Adipocyte (in vitro differentiated cells): ENCODE results near the gene PTPN12.
"Not testable (repeated sequence)": the region's sequence is repeated elsewhere in the genome, so short reads cannot be mapped to it uniquely, and the experiment has no call there.

Experiments used
- DNase-seq: peaks from one replicate; pipeline ENCODE4 v3.0.0-alpha.2; 2015; ENCODE audit warnings: low read depth
- H3K27me3 ChIP-seq: replicated peaks from 2 replicates; pipeline ENCODE4 v1.7.0; 2013; ENCODE audit warnings: mild to moderate bottlenecking, low read length, moderate library complexity; ENCODE audit not compliant: control insufficient read depth, insufficient read depth
- H3K36me3 ChIP-seq: 2 replicates; pipeline ENCODE4 v1.7.0; 2013; ENCODE audit warnings: low read length, mild to moderate bottlenecking, moderate library complexity; ENCODE audit not compliant: control insufficient read depth, insufficient read depth, severe bottlenecking
- H3K4me1 ChIP-seq: 2 replicates; pipeline ENCODE4 v1.7.0; 2013; ENCODE audit warnings: mild to moderate bottlenecking, low read length, moderate library complexity; ENCODE audit not compliant: control insufficient read depth, insufficient read depth
- H3K4me3 ChIP-seq: 2 replicates; pipeline ENCODE4 v1.7.0; 2013; ENCODE audit warnings: mild to moderate bottlenecking, low read length, moderate library complexity
- H3K9ac ChIP-seq: 2 replicates; pipeline ENCODE4 v1.7.0; 2013; ENCODE audit warnings: mild to moderate bottlenecking, low read length, moderate library complexity
- H3K9me3 ChIP-seq: 2 replicates; pipeline ENCODE4 v1.7.0; 2013; ENCODE audit warnings: mild to moderate bottlenecking, low read length, moderate library complexity; ENCODE audit not compliant: control insufficient read depth

PTPN12 gene

DNA sequence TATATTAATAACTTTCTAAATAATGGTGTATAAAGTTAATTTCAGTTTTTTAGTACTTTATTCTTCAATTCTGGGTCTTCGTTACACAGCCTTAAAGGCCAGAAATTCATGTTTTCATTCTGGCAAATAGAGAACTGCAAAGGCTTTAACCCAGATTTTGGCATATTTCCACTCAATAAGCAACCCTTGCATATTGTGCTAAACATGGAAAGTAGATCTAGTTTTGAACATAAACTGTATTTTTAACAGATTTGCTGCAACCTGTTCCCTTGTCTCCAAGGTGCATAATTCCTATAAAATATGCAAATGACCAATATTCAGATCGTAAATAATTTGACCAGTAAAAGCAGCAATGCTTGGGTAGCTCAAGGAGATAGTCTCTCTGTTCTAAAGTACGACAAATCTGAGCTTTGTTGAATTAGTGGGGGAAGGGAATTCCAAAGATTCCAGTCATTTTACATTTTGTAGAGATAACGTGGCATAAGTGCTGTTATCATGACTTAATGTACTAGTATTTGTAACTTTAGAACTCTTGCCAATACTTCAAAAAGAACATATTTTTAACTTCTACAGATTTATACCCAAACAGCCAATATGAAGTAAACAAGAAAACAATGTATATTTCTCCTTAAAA lies 112.7 kb downstream of the PTPN12 start:
- DNase-seq: peak; percentile 52
- H3K27me3 ChIP-seq: no peaks in the 10 kb centered on the region
- H3K4me3 ChIP-seq: peak overlapping the region; percentile 18
- peak overlapping the region; percentile 32 for H3K9ac ChIP-seq
- H3K4me1 ChIP-seq: peaks cover 11% of the 10 kb centered on the region
- H3K36me3 ChIP-seq: peaks cover 50% of the 10 kb centered on the region
- no peaks in the 10 kb centered on the region for H3K9me3 ChIP-seq

DNA sequence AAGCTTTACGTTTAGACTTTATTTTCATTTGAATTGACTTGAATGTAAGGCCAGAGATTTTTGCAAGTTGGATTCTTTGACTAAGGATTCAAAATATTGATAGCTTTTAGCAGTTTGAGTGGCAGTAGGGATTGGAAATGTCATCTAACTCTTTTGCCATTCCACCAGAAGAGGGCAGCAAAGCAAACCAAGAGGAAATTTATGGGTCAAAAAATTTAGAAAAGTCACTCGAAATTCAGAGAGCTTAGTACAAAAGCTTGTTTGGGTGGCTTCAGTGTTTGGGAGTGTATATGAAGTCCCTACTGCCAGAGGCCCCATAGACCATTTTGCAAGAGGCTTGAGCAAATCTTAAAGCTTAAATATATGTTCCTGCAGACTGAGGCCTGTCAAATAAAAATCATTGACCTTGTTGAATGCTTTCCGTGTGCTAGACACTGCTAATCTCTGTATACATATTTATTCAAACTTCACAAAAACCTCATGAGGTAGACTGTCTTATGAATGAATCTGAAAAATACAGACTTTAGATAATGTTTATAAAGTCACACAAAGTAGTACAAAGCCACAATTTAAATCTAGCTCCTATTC lies 114.6 kb downstream of the PTPN12 start:
- Histone ChIP-seq H3K4me1 (peaks cover 11% of the 10 kb centered on the region), H3K36me3 (peaks cover 52% of the 10 kb centered on the region), H3K4me3 (no peak overlapping the region), H3K9me3 (no peaks in the 10 kb centered on the region), H3K9ac (no peak overlapping the region), H3K27me3 (no peaks in the 10 kb centered on the region)
- DNase-seq: peak; percentile 81

DNA sequence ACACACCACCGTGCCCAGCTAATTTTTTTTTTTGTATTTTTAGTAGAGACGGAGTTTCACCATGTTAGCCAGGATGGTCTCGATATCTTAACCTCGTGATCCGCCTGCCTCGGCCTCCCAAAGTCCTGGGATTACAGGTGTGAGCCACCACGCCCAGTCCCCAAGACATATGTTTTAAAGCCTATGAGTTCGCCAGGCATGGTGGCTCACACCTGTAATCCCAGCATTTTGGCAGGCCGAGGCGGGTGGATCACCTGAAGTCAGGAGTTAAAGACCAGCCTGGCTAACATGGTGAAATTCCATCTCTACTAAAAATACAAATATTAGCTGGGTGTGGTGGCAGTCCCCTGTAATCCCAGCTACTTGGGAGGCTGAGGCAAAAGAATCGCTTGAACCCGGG lies 115.7 kb downstream of the PTPN12 start:
- Histone ChIP-seq H3K4me1 (peaks cover 15% of the 10 kb centered on the region), H3K36me3 (peaks cover 55% of the 10 kb centered on the region)
- H3K9me3 ChIP-seq, H3K27me3 ChIP-seq, DNase-seq, H3K4me3 ChIP-seq, H3K9ac ChIP-seq: not testable (repeated sequence)

DNA sequence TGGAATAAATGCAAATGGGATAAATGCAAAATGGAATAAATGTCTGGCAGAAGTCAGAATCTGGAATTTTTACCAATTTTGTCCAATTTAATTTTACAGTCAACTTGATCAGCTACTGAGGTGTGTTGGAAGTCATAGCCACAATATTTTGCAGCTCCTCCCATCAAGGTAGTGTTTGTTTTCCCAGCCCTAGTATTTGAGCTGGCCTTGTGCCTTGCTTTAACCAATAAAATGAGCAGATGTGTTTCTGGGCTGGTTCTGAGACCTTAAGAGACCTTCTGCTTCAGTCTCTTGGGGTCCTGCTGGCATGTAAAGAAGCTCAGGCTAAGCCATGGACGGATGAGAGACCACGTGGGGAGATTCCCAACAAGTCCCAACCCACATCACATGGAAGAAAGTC lies 116.5 kb downstream of the PTPN12 start:
- Histone ChIP-seq H3K4me3 (no peak overlapping the region), H3K9me3 (no peaks in the 10 kb centered on the region), H3K36me3 (peaks cover 57% of the 10 kb centered on the region), H3K27me3 (no peaks in the 10 kb centered on the region), H3K4me1 (peaks cover 20% of the 10 kb centered on the region), H3K9ac (no peak overlapping the region)
- DNase-seq: no peak

DNA sequence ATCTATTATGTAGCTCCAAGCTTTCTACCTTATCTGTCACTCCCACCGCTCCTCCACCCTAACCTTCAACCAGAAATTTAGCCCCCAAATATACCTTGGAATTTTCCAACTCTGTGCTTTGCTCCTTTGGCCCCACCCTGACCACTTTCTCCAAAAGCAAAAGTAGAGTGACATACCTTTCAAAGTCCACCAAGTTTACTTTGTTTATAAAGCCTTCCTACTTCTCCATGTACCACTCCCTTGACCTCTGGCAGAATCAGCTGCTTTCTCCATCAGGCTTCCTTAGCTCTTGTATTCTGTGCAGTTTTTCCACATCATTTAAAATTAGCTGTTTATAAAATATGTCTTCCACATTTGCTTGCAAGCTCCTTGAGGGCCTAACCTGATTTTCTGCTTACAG lies 118.3 kb downstream of the PTPN12 start:
- Histone ChIP-seq H3K9ac (no peak overlapping the region), H3K4me3 (no peak overlapping the region), H3K36me3 (peaks cover 59% of the 10 kb centered on the region), H3K27me3 (no peaks in the 10 kb centered on the region), H3K4me1 (peaks cover 13% of the 10 kb centered on the region), H3K9me3 (no peaks in the 10 kb centered on the region)
- DNase-seq: no peak

DNA sequence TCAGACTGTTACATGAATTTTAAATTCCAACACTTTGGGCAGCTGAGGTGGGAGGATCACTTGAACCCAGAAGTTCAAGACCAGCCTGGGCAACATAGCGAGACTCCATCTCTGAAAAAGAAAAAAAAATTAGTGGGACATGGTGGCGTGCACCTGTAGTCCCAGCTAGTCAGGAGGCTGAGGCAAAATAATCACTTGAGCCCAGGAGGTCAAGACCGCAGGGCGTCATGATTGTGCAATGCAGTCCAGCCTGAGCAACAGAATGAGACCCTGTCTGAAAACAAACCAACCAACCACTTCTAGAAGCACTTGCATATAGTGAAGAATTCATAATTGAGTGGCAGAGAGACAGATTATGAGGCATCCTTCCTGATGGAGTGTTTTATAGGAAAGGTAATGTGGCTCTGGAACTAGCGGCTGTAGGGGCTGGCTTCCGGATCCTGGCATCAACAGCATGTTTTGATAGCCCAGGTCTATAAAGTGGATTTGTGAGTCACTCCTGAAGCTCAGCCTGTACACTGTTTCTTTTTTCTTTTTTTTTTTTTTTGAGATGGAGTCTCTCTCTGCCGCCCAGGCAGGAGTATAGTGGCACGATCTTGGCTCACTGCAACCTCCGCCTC lies 118.9 kb downstream of the PTPN12 start:
- Histone ChIP-seq H3K9me3 (no peaks in the 10 kb centered on the region), H3K4me3 (no peak overlapping the region), H3K4me1 (peaks cover 13% of the 10 kb centered on the region), H3K36me3 (peaks cover 59% of the 10 kb centered on the region), H3K9ac (no peak overlapping the region), H3K27me3 (no peaks in the 10 kb centered on the region)
- no peak for DNase-seq

DNA sequence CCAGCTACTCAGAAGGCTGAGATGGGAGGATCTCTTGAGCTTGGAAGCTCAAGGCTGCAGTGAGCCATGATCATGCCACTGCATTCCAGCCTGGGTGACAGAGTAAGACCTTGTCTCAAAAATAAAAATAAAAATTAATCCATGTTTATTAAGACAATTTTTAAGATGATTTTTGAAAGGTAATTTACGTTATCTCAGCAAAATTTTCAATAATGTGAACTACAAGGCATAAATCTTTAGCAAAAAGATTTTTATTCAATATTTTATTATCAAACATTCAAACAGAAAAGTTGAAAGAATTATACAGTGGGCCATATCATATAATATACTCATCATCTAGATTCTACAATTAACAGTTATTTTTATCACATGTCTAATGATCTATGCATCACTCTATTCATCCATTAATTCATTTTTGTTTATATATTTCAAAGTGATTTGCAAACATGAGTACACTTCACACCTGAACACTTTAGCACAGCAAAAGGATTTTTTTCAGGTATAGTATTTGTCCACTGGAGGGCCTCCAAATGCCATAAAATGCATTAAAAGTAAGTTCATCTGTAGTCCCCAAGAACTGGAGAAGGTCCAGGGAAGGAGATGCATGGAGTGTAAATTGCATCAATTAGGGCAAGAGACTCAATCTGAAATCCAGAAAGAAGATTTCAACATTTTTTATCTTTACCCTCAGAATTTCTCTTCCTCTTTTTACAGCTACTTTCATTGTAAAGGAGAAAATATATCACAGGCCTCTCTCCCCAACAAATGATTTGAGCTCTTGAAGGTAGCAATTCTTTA lies 120.5 kb downstream of the PTPN12 start:
- H3K9ac ChIP-seq: no peak overlapping the region
- no peak overlapping the region for H3K4me3 ChIP-seq
- no peaks in the 10 kb centered on the region for H3K9me3 ChIP-seq
- peaks cover 19% of the 10 kb centered on the region for H3K4me1 ChIP-seq
- peak; percentile 68 for DNase-seq
- H3K27me3 ChIP-seq: no peaks in the 10 kb centered on the region
- peaks cover 57% of the 10 kb centered on the region for H3K36me3 ChIP-seq

DNA sequence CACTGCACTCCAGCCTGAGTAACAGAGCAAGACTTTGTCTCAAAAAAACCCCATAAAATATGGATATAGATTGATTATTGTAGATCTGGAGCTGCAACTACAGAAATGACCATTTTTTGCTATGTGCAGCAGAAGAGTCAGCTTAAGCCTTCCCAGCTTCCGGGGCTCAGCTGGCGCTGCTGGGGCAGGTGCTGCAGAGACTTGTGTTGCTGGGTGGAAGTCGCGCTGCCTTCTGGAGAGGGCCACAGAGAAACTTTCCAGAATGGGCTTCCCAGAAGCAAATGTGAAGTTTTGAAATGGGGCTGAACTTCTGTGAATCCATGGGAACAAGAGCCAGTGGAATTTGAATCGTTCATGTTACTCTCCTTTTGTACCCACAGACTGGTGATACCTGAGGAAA lies 121.8 kb downstream of the PTPN12 start:
- Histone ChIP-seq H3K4me1 (peaks cover 19% of the 10 kb centered on the region), H3K9me3 (no peaks in the 10 kb centered on the region), H3K4me3 (no peak overlapping the region), H3K27me3 (no peaks in the 10 kb centered on the region), H3K9ac (no peak overlapping the region), H3K36me3 (peaks cover 51% of the 10 kb centered on the region)
- DNase-seq: no peak

DNA sequence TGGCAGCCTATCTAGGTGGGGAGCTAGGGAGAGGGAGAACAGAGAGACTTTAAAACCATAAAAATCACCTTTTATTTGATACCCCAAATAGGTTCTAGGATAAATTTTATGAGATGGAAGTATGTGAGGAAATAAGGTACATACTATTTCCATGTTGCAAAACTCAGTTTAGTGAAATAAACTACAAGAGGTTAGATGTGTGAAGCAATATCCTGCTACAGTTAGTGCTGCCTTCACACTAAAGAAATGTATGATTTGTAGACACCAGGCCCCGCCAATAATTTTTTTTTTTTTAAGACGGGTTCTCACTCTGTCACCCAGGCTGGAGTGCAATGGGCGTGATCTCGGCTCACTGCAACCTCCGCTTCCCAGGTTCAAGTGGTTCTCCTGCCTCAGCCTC lies 124.7 kb downstream of the PTPN12 start:
- Histone ChIP-seq H3K9me3 (no peaks in the 10 kb centered on the region), H3K9ac (no peak overlapping the region), H3K27me3 (no peaks in the 10 kb centered on the region), H3K4me3 (no peak overlapping the region), H3K36me3 (peaks cover 39% of the 10 kb centered on the region), H3K4me1 (peaks cover 30% of the 10 kb centered on the region)
- no peak for DNase-seq

DNA sequence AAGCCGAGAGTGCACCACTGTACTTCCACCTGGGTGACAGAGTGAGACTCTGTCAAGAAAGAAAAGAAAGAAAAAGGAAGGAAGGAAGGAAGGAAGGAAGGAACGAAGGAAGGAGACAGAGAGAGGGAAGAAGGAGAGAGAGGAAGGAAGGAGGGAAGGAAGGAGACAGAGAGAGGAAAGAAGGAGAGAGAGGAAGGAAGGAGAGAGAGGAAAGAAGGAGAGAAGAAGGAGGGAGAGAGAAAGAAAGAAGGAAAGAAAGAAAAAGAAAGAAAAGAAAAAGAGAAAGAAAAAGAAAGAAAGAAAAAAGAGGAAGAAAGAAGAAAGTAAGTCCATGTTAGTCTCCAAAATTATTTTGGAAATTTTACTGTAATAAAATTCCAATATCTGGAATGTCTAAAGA lies 125.8 kb downstream of the PTPN12 start:
- no peak overlapping the region for H3K9ac ChIP-seq
- H3K4me3 ChIP-seq: no peak overlapping the region
- no peaks in the 10 kb centered on the region for H3K27me3 ChIP-seq
- DNase-seq: no peak
- H3K9me3 ChIP-seq: no peaks in the 10 kb centered on the region
- H3K36me3 ChIP-seq: peaks cover 28% of the 10 kb centered on the region
- H3K4me1 ChIP-seq: peaks cover 35% of the 10 kb centered on the region

DNA sequence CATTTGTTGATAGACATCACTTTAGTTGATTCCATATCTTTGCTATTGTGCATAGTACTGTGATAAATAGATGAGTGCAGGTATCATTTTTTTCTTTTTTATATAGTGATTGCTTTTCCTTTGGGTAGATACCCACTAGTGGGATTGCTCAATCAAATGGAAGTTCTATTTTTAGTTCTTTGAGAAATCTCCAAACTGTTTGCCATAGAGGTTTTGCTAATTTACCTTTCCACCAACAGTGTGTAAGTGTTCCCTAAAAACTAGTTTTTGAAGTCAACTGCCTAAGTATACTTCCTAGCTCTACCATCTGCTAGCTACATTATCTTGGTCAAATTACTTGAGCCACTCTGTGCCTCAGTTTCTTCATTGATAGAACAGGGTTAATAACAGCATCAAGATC lies 127.6 kb downstream of the PTPN12 start:
- H3K4me3 ChIP-seq: peak overlapping the region; percentile 25
- H3K9me3 ChIP-seq: no peaks in the 10 kb centered on the region
- peak; percentile 31 for DNase-seq
- peak overlapping the region; percentile 14 for H3K9ac ChIP-seq
- peaks cover 13% of the 10 kb centered on the region for H3K36me3 ChIP-seq
- H3K27me3 ChIP-seq: no peaks in the 10 kb centered on the region
- peaks cover 31% of the 10 kb centered on the region for H3K4me1 ChIP-seq
